A549 (cell line): ENCODE measurements around the gene SH3GL2. TPM values are rescaled to one million over a fixed set of nuclear protein-coding genes. Genes with fewer than 3 reads are reported as not detected.

Experiments used
- ATAC-seq, 2 experiments: fragments of 200-7000 bp in 1 of 2; fragments of >200 bp in 1 of 2; cut with Nextera tagmentation in 1 of 2; cut with Tn5 transposase in 1 of 2; 3 replicates each; pipeline versions ENCODE4 v1.8.0 to v1.9.1; 2018 to 2020; ENCODE audit warnings: mild to moderate bottlenecking in 1 of 2, moderate library complexity in 1 of 2
- CTCF ChIA-PET: fragments of 300-600 bp; sonication (Branson Sonifier 250); formaldehyde crosslinking; extraction: SDS; loops from one replicate; lab custom pipeline; 2021; ENCODE audit warnings: antibody characterized with exemption, inconsistent platforms; lab: Yijun Ruan, JAX
- POLR2A ChIA-PET: fragments of 350-600 bp; formaldehyde crosslinking; extraction: SDS; loops from one replicate; lab custom pipeline; 2021; ENCODE audit warnings: antibody characterized with exemption, inconsistent platforms; lab: Yijun Ruan, JAX
- DNase-seq, 2 experiments: peaks; one replicate each; pipeline versions ENCODE4 v3.0.0 to v3.0.0-alpha.2; 2011 to 2016; ENCODE audit warnings: low read depth in 1 of 2, low spot score in 1 of 2
- FAIRE-seq: peaks from 2 replicates; lab custom pipeline; 2011; peaks lifted over from hg19 to GRCh38; lab: Jason Lieb, UNC
- H3K27ac ChIP-seq, 2 experiments: fragments of >200 bp; sonication (Bioruptor Twin); formaldehyde crosslinking; 3 replicates each; pipeline ENCODE4 v1.5.1; 2016 to 2017
- H3K4me1 ChIP-seq: fragments of >200 bp; sonication (Bioruptor Twin); formaldehyde crosslinking; 3 replicates; pipeline ENCODE4 v1.6.1; 2016
- H3K4me2 ChIP-seq: fragments of >200 bp; sonication (Bioruptor Twin); formaldehyde crosslinking; 3 replicates; pipeline ENCODE4 v1.6.1; 2016
- H3K4me3 ChIP-seq: fragments of >200 bp; sonication (Bioruptor Twin); formaldehyde crosslinking; 3 replicates; pipeline ENCODE4 v1.5.1; 2016
- H3K9me3 ChIP-seq: fragments of >200 bp; sonication (Bioruptor Twin); formaldehyde crosslinking; 3 replicates; pipeline ENCODE4 v1.6.1; 2016
- BCL3 ChIP-seq: fragments of >200 bp; sonication (Bioruptor Twin); formaldehyde crosslinking; IDR thresholded peaks from 3 replicates; pipeline ENCODE4 v1.6.1; 2016
- BHLHE40 ChIP-seq: IDR thresholded peaks from 2 replicates; pipeline ENCODE4 v1.6.1; 2012; ENCODE audit warnings: low read depth, low read length, inconsistent platforms
- CBX8 ChIP-seq: fragments of 200-600 bp; sonication (generic); IDR thresholded peaks from 2 replicates; pipeline ENCODE4 v1.6.1; 2016
- EHF ChIP-seq: fragments of 250-450 bp; sonication (Bioruptor Pico); IDR thresholded peaks from 2 replicates; pipeline ENCODE4 v1.5.0; 2020; ENCODE audit warnings: mild to moderate bottlenecking
- EHMT2 ChIP-seq: fragments of 200-600 bp; sonication (generic); IDR thresholded peaks from 2 replicates; pipeline ENCODE4 v1.6.1; 2016; ENCODE audit warnings: antibody characterized with exemption, low read depth, mild to moderate bottlenecking, moderate library complexity
- EP300 ChIP-seq, 2 experiments: fragments of >200 bp; sonication (Bioruptor Twin); formaldehyde crosslinking; IDR thresholded peaks; 2 replicates in 1 of 2; 3 replicates in 1 of 2; pipeline ENCODE4 v1.6.1; 2016 to 2017
- FOSB ChIP-seq: fragments of 250-450 bp; sonication (Bioruptor Pico); IDR thresholded peaks from 2 replicates; pipeline ENCODE4 v1.5.0; 2020; ENCODE audit warnings: mild to moderate bottlenecking, moderate library complexity
- FOSL2 ChIP-seq, 2 experiments: fragments of 450-650 bp in 1 of 2; fragments of >200 bp in 1 of 2; sonication (Bioruptor Twin) in 1 of 2; formaldehyde crosslinking; IDR thresholded peaks; 2 replicates each; pipeline versions ENCODE4 v1.5.0 to v1.6.1; 2016 to 2020; ENCODE audit warnings: mild to moderate bottlenecking in 1 of 2, moderate library complexity in 1 of 2
- FOXS1 ChIP-seq: fragments of 250-450 bp; sonication (Bioruptor Pico); IDR thresholded peaks from 2 replicates; pipeline ENCODE4 v1.5.0; 2020; ENCODE audit warnings: mild to moderate bottlenecking, moderate library complexity
- GATA3 ChIP-seq: IDR thresholded peaks from 2 replicates; pipeline ENCODE4 v1.6.1; 2012; ENCODE audit warnings: borderline replicate concordance
- HDAC2 ChIP-seq: fragments of 200-600 bp; sonication (generic); IDR thresholded peaks from 2 replicates; pipeline ENCODE4 v1.6.1; 2016
- HES2 ChIP-seq: fragments of >200 bp; sonication (Bioruptor Twin); formaldehyde crosslinking; IDR thresholded peaks from 2 replicates; pipeline ENCODE4 v1.6.1; 2016
- HEYL ChIP-seq: fragments of 250-450 bp; sonication (Bioruptor Pico); IDR thresholded peaks from 2 replicates; pipeline ENCODE4 v1.8.0; 2021; ENCODE audit warnings: mild to moderate bottlenecking, moderate library complexity
- HMGXB4 ChIP-seq: fragments of 250-450 bp; sonication (Bioruptor Pico); IDR thresholded peaks from 2 replicates; pipeline ENCODE4 v1.5.0; 2021; ENCODE audit warnings: mild to moderate bottlenecking, moderate library complexity, borderline replicate concordance
- JUN ChIP-seq, 2 experiments: fragments of >200 bp; sonication (Bioruptor Twin); formaldehyde crosslinking; IDR thresholded peaks; 2 replicates in 1 of 2; 3 replicates in 1 of 2; pipeline ENCODE4 v1.6.1; 2016 to 2017
- KDM1A ChIP-seq: fragments of 200-600 bp; sonication (generic); IDR thresholded peaks from 2 replicates; pipeline ENCODE4 v1.6.1; 2016; ENCODE audit warnings: low read depth, mild to moderate bottlenecking
- MAX ChIP-seq: IDR thresholded peaks from 2 replicates; pipeline ENCODE4 v1.6.1; 2012
- PBX3 ChIP-seq: IDR thresholded peaks from 2 replicates; pipeline ENCODE4 v1.6.1; 2012
- PHF8 ChIP-seq: fragments of 200-600 bp; sonication (generic); IDR thresholded peaks from 2 replicates; pipeline ENCODE4 v1.6.1; 2016; ENCODE audit warnings: low read depth, mild to moderate bottlenecking, antibody characterized with exemption, moderate library complexity, borderline replicate concordance
- POLR2A ChIP-seq: IDR thresholded peaks from 2 replicates; pipeline ENCODE4 v1.6.1; 2012; ENCODE audit warnings: mild to moderate bottlenecking, low read length
- RARB ChIP-seq: fragments of 250-450 bp; sonication (Bioruptor Pico); IDR thresholded peaks from 2 replicates; pipeline ENCODE4 v1.8.0; 2021; ENCODE audit warnings: mild to moderate bottlenecking, moderate library complexity
- RCOR1 ChIP-seq: fragments of 150-350 bp; IDR thresholded peaks from 2 replicates; pipeline ENCODE4 v1.6.1; 2014; ENCODE audit warnings: antibody characterized with exemption, low read length, low read depth
- RFX5 ChIP-seq: fragments of 450-650 bp; IDR thresholded peaks from 2 replicates; pipeline ENCODE4 v1.7.1; 2014; ENCODE audit warnings: antibody characterized with exemption, mild to moderate bottlenecking, moderate library complexity
- SMC3 ChIP-seq: fragments of >200 bp; sonication (Bioruptor Twin); formaldehyde crosslinking; IDR thresholded peaks from 3 replicates; pipeline ENCODE4 v1.6.1; 2018; ENCODE audit warnings: inconsistent platforms
- SREBF2 ChIP-seq: fragments of 450-650 bp; IDR thresholded peaks from 2 replicates; pipeline ENCODE4 v1.6.1; 2014; ENCODE audit warnings: mild to moderate bottlenecking, moderate library complexity
- TFCP2L1 ChIP-seq: fragments of 250-450 bp; sonication (Bioruptor Pico); IDR thresholded peaks from 2 replicates; pipeline ENCODE4 v1.5.0; 2021; ENCODE audit warnings: mild to moderate bottlenecking
- USF2 ChIP-seq: fragments of 450-650 bp; IDR thresholded peaks from 2 replicates; pipeline ENCODE4 v1.6.1; 2014; ENCODE audit warnings: antibody characterized with exemption
- ZFP36 ChIP-seq: fragments of 450-650 bp; IDR thresholded peaks from 2 replicates; pipeline ENCODE4 v1.6.1; 2014; ENCODE audit warnings: borderline replicate concordance; ENCODE audit not compliant: partially characterized antibody
- ZSCAN20 ChIP-seq: fragments of 250-450 bp; sonication (Bioruptor Pico); IDR thresholded peaks from 2 replicates; pipeline ENCODE4 v1.8.0; 2022; ENCODE audit warnings: mild to moderate bottlenecking, moderate library complexity
- WGBS: methylation state at CpG from one replicate; pipeline ENCODE4 v1.1.6; 2017; ENCODE audit errors: missing lambda C conversion rate; 5-methylcytosine and 5-hydroxymethylcytosine counted together
- polyA plus RNA-seq, 4 experiments: library from polyadenylated mRNA; depleted of rRNA in 3 of 4; stranded (reverse); fragments of >200 nt; fragmentation: RNase III in 1 of 4; extraction: RNeasy Plus Mini Kit Qiagen cat#74134 plus additional on column Dnase treatment in 1 of 4; gene quantifications; 2 replicates in 3 of 4; 3 replicates in 1 of 4; pipeline ENCODE4 v1.2.3, GENCODE V29; 2011 to 2017

SH3GL2 gene
- polyA plus RNA-seq, 2 of the 4 experiments (the other 2 are of a cell fraction) = 0.03 TPM

- Histone ChIP-seq H3K4me1 (no peaks in the 10 kb centered on the region), H3K4me2 (no peak overlapping the region), H3K4me3 (no peak overlapping the region), H3K27ac (no peak overlapping the region), H3K9me3 (no peaks in the 10 kb centered on the region)
- DNase-seq (no peak), FAIRE-seq (no peak), ATAC-seq (no peak)
- POLR2A ChIA-PET = no interaction called here
- 20% methylated on average over 7 of the region's 7 CpGs for WGBS
- TF ChIP-seq EP300 (IDR thresholded peaks at IDR 0.05) (no peak), TFCP2L1 (CRISPR knock-in tag) (no peak), HEYL (CRISPR knock-in tag) (no peak), HES2 (no peak), MAX (no peak), RARB (CRISPR knock-in tag) (no peak), HMGXB4 (CRISPR knock-in tag) (no peak), PHF8 (no peak), USF2 (no peak), FOSL2 (IDR thresholded peaks at IDR 0.05) (no peak), FOSL2 (CRISPR knock-in tag; IDR thresholded peaks at IDR 0.05) (no peak), BHLHE40 (no peak), RCOR1 (no peak), EHMT2 (no peak)
- CTCF ChIA-PET = interaction anchor here (1.3 to 3.0 kb wide), 2 partner anchors 16 to 23 kb away, joined by 3 to 21 read pairs; no protein-coding TSS in a partner anchor
Measured at GRCh38 chr9:17833846-17834245, 255.0 kb downstream of the SH3GL2 start.

- POLR2A ChIA-PET = no interaction called here
- Histone ChIP-seq H3K27ac (no peak overlapping the region), H3K4me2 (no peak overlapping the region), H3K4me3 (no peak overlapping the region), H3K4me1 (no peaks in the 10 kb centered on the region), H3K9me3 (no peaks in the 10 kb centered on the region)
- ATAC-seq (peak in 1 of 2 experiments; percentile 51; a peak in 2 of 6 replicates), DNase-seq (peak in 1 of 2 experiments; percentile 19), FAIRE-seq (no peak)
- TF ChIP-seq SREBF2 (no peak), CBX8 (no peak), HEYL (CRISPR knock-in tag) (no peak), POLR2A (no peak), ZFP36 (no peak), GATA3 (no peak), ZSCAN20 (CRISPR knock-in tag) (no peak), HDAC2 (no peak), KDM1A (no peak), PBX3 (no peak), MAX (no peak), FOXS1 (no peak), RFX5 (no peak), FOSB (CRISPR knock-in tag) (no peak), TFCP2L1 (CRISPR knock-in tag) (no peak), USF2 (no peak), BCL3 (no peak), JUN (IDR thresholded peaks at IDR 0.05) (no peak), SMC3 (no peak), EHF (CRISPR knock-in tag) (no peak)
- CTCF ChIA-PET = interaction anchor here (0.5 to 3.3 kb wide), 8 partner anchors 10 to 1596 kb away, joined by 3 to 16 read pairs (median 4); no protein-coding TSS in a partner anchor
- 1% methylated on average over 4 of the region's 4 CpGs for WGBS
Measured at GRCh38 chr9:17837965-17838364, 259.1 kb downstream of the SH3GL2 start.
